Right forelimb (tissue), 1 donor: Measurements from ENCODE around the gene TIAM2.
"Not testable (repeated sequence)": the region's sequence is repeated elsewhere in the genome, so short reads cannot be mapped to it uniquely, and the experiment has no call there.

Experiments used
- DNase-seq: peaks from one replicate; pipeline ENCODE4 v3.0.0-alpha.2; 2018

Gene TIAM2

GRCh38 chr6:155268088-155268867, 273.2 kb downstream of the TIAM2 start:
- DNase-seq = not testable (repeated sequence)

- DNase-seq = no peak
Measured at GRCh38 chr6:155269765-155270164, 274.6 kb downstream of the TIAM2 start.

- no peak for DNase-seq
Measured at GRCh38 chr6:155270561-155271091, 275.5 kb downstream of the TIAM2 start.

- no peak for DNase-seq
Measured at GRCh38 chr6:155271145-155271544, 276.0 kb downstream of the TIAM2 start.

- DNase-seq = no peak
Measured at GRCh38 chr6:155272353-155273232, 277.5 kb downstream of the TIAM2 start.

- no peak for DNase-seq
Measured at GRCh38 chr6:155273431-155273830, 278.3 kb downstream of the TIAM2 start.

GRCh38 chr6:155274106-155274505, 279.0 kb downstream of the TIAM2 start:
- DNase-seq = no peak

GRCh38 chr6:155274533-155274932, 279.4 kb downstream of the TIAM2 start:
- DNase-seq = no peak

- DNase-seq = no peak
Measured at GRCh38 chr6:155275808-155276480, 280.8 kb downstream of the TIAM2 start.

GRCh38 chr6:155276638-155277037, 281.5 kb downstream of the TIAM2 start:
- DNase-seq = no peak

- DNase-seq = no peak
Measured at GRCh38 chr6:155278319-155279049, 283.4 kb downstream of the TIAM2 start.

- no peak for DNase-seq
Measured at GRCh38 chr6:155284775-155285174, 289.7 kb downstream of the TIAM2 start.

- no peak for DNase-seq
Measured at GRCh38 chr6:155287762-155288161, 292.6 kb downstream of the TIAM2 start.

GRCh38 chr6:155290491-155290890, 295.4 kb downstream of the TIAM2 start:
- no peak for DNase-seq

- DNase-seq = no peak
Measured at GRCh38 chr6:155291291-155291690, 296.2 kb downstream of the TIAM2 start.

GRCh38 chr6:155292711-155293110, 297.6 kb downstream of the TIAM2 start:
- no peak for DNase-seq

GRCh38 chr6:155297669-155298068, 302.6 kb downstream of the TIAM2 start:
- DNase-seq = no peak

GRCh38 chr6:155301867-155302266, 306.8 kb downstream of the TIAM2 start:
- DNase-seq = no peak

GRCh38 chr6:155303361-155303870, 308.3 kb downstream of the TIAM2 start:
- no peak for DNase-seq

GRCh38 chr6:155306958-155307357, 311.8 kb downstream of the TIAM2 start:
- no peak for DNase-seq
